ENCODE data around the gene ERC2. TPM values are rescaled to one million over a fixed set of nuclear protein-coding genes. Genes with fewer than 3 reads are reported as not detected.

ERC2 gene
- total RNA-seq, 1 experiment from 2014 or later = 0.77 TPM

GRCh38 chr3:55891106-55891505 lies 577.2 kb downstream of the ERC2 start:
- BruUV-seq (replicated peaks) = no TSS peak
- H4K20me1 ChIP-seq (ENCODE audit: low read length) = no peaks in the 10 kb centered on the region
- no peak for DNase-seq
- no peaks in the 10 kb centered on the region for H3F3A ChIP-seq (ENCODE audit: low read length, unreplicated experiment)
- no peaks in the 10 kb centered on the region for H3K9me3 ChIP-seq (ENCODE audit: low read length)
- ATAC-seq = no peak
- H3K4me3 ChIP-seq (ENCODE audit: low read length) = no peak overlapping the region
- H2AFZ ChIP-seq (ENCODE audit: low read length) = no peak overlapping the region
- ChIA-PET POLR2A (ENCODE audit: unreplicated experiment) (no interaction called here), CTCF (no interaction called here)
- H3K4me1 ChIP-seq (ENCODE audit: insufficient read depth, low read length) = peaks cover 15% of the 10 kb centered on the region
- no peak overlapping the region for H3K27ac ChIP-seq (ENCODE audit: low read length)
- H3K79me2 ChIP-seq (ENCODE audit: low read length) = no peaks in the 10 kb centered on the region
- no peaks in the 10 kb centered on the region for H3K36me3 ChIP-seq (ENCODE audit: low read depth, low read length)
- H3K27me3 ChIP-seq (ENCODE audit: low read length) = no peaks in the 10 kb centered on the region
- no peak overlapping the region for H3K9ac ChIP-seq (ENCODE audit: low read length)
- intact Hi-C loops (cut with micrococcal nuclease) = loop anchor here (10.0 kb wide), 1 partner anchor 366 kb away; no protein-coding TSS in a partner anchor
- no peak overlapping the region for H3K4me2 ChIP-seq (ENCODE audit: low read length)
- TF ChIP-seq EZH2phosphoT487 (IDR thresholded peaks at IDR 0.05; ENCODE audit: borderline replicate concordance, low read length) (no peak), EZH2 (IDR thresholded peaks at IDR 0.05; ENCODE audit: low read length, unreplicated experiment) (no peak), CTCF (conservative IDR thresholded peaks at IDR 0.05; ENCODE audit: low read depth, low read length) (no peak)
- H3K9me2 ChIP-seq (replicated peaks; ENCODE audit: low read length) = no peaks in the 10 kb centered on the region

GRCh38 chr3:55888282-55888885 lies 579.9 kb downstream of the ERC2 start:
- ChIA-PET CTCF (no interaction called here), POLR2A (ENCODE audit: unreplicated experiment) (no interaction called here)
- Histone ChIP-seq H2AFZ (ENCODE audit: low read length) (no peak overlapping the region), H3K79me2 (ENCODE audit: low read length) (no peaks in the 10 kb centered on the region), H3K36me3 (ENCODE audit: low read depth, low read length) (no peaks in the 10 kb centered on the region), H3F3A (ENCODE audit: low read length, unreplicated experiment) (no peaks in the 10 kb centered on the region), H3K4me1 (ENCODE audit: insufficient read depth, low read length) (peaks cover 30% of the 10 kb centered on the region), H3K27ac (ENCODE audit: low read length) (no peak overlapping the region), H4K20me1 (ENCODE audit: low read length) (no peaks in the 10 kb centered on the region), H3K27me3 (ENCODE audit: low read length) (no peaks in the 10 kb centered on the region), H3K4me2 (ENCODE audit: low read length) (no peak overlapping the region), H3K9ac (ENCODE audit: low read length) (no peak overlapping the region), H3K4me3 (ENCODE audit: low read length) (no peak overlapping the region), H3K9me2 (replicated peaks; ENCODE audit: low read length) (no peaks in the 10 kb centered on the region), H3K9me3 (ENCODE audit: low read length) (no peaks in the 10 kb centered on the region)
- ATAC-seq (no peak), DNase-seq (no peak)
- TF ChIP-seq CTCF (conservative IDR thresholded peaks at IDR 0.05; ENCODE audit: low read depth, low read length) (no peak), EZH2phosphoT487 (IDR thresholded peaks at IDR 0.05; ENCODE audit: borderline replicate concordance, low read length) (no peak), EZH2 (IDR thresholded peaks at IDR 0.05; ENCODE audit: low read length, unreplicated experiment) (no peak)
- BruUV-seq (replicated peaks) = no TSS peak
- intact Hi-C loops (cut with micrococcal nuclease) = no loop called here

- BruUV-seq (replicated peaks) = no TSS peak
- Histone ChIP-seq H3K9me3 (ENCODE audit: low read length) (no peaks in the 10 kb centered on the region), H3K79me2 (ENCODE audit: low read length) (no peaks in the 10 kb centered on the region), H2AFZ (ENCODE audit: low read length) (no peak overlapping the region), H3K27ac (ENCODE audit: low read length) (peak overlapping the region; percentile 44), H4K20me1 (ENCODE audit: low read length) (no peaks in the 10 kb centered on the region), H3K4me2 (ENCODE audit: low read length) (no peak overlapping the region), H3K9ac (ENCODE audit: low read length) (no peak overlapping the region), H3K4me1 (ENCODE audit: insufficient read depth, low read length) (peaks cover 27% of the 10 kb centered on the region), H3K9me2 (replicated peaks; ENCODE audit: low read length) (no peaks in the 10 kb centered on the region), H3K4me3 (ENCODE audit: low read length) (no peak overlapping the region), H3K27me3 (ENCODE audit: low read length) (no peaks in the 10 kb centered on the region), H3K36me3 (ENCODE audit: low read depth, low read length) (no peaks in the 10 kb centered on the region), H3F3A (ENCODE audit: low read length, unreplicated experiment) (no peaks in the 10 kb centered on the region)
- ATAC-seq (peak; percentile 64), DNase-seq (peak; percentile 76)
- TF ChIP-seq CTCF (conservative IDR thresholded peaks at IDR 0.05; ENCODE audit: low read depth, low read length) = peak; percentile 44
- no peak for TF ChIP-seq EZH2 (IDR thresholded peaks at IDR 0.05; ENCODE audit: low read length, unreplicated experiment)
- ChIA-PET POLR2A (ENCODE audit: unreplicated experiment) (no interaction called here), CTCF (no interaction called here)
- intact Hi-C loops (cut with micrococcal nuclease) = no loop called here
Observed at GRCh38 chr3:55885721-55886120, 582.5 kb downstream of the ERC2 start.

Data from PC-3 (cell line).